SK-N-SH (cell line): Measurements from ENCODE around the gene EBF3.

Experiments
- FOXJ3 ChIP-seq: sonication (generic); formaldehyde crosslinking; IDR thresholded peaks from 2 replicates; pipeline ENCODE4 v1.5.1; 2020; ENCODE audit warnings: mild to moderate bottlenecking, missing genetic modification reagents
- GATA2 ChIP-seq: sonication (generic); formaldehyde crosslinking; IDR thresholded peaks from 2 replicates; pipeline ENCODE4 v1.5.0; 2020; ENCODE audit warnings: mild to moderate bottlenecking, missing genetic modification reagents
- MXI1 ChIP-seq: IDR thresholded peaks from 2 replicates; pipeline ENCODE4 v1.6.1; 2012; ENCODE audit warnings: mild to moderate bottlenecking, low read depth, low read length, improper control_type of control experiment
- POLR2AphosphoS5 ChIP-seq: IDR thresholded peaks from 2 replicates; pipeline ENCODE4 v1.6.1; 2012; ENCODE audit warnings: low read depth, low read length
- RFX5 ChIP-seq: IDR thresholded peaks from 2 replicates; pipeline ENCODE4 v1.6.1; 2012; ENCODE audit warnings: mild to moderate bottlenecking, improper control_type of control experiment, low read length
- TAF1 ChIP-seq: IDR thresholded peaks from 2 replicates; pipeline ENCODE4 v1.6.1; 2012; ENCODE audit warnings: low read depth, mild to moderate bottlenecking, low read length, moderate library complexity, borderline replicate concordance
- YY1 ChIP-seq: IDR thresholded peaks from 2 replicates; pipeline ENCODE4 v1.4.0; 2012; ENCODE audit warnings: low read depth, mild to moderate bottlenecking
- TF ChIP-seq, protein P1 (sequence below): fragments of 200-600 bp; sonication (generic); IDR thresholded peaks from 2 replicates; pipeline ENCODE4 v1.6.1; 2017; ENCODE audit warnings: antibody characterized with exemption, mild to moderate bottlenecking, moderate library complexity
- TF ChIP-seq, protein P2 (sequence below): IDR thresholded peaks from 2 replicates; pipeline ENCODE4 v1.4.0; 2012; ENCODE audit warnings: low read depth, borderline replicate concordance
- TF ChIP-seq, protein P3 (sequence below): IDR thresholded peaks from 2 replicates; pipeline ENCODE4 v1.6.1; 2012; ENCODE audit warnings: mild to moderate bottlenecking, low read depth, low read length, moderate library complexity
- TF ChIP-seq, protein P4 (sequence below): IDR thresholded peaks from 2 replicates; pipeline ENCODE4 v1.4.0; 2012; ENCODE audit warnings: low read depth, borderline replicate concordance

DNA sequence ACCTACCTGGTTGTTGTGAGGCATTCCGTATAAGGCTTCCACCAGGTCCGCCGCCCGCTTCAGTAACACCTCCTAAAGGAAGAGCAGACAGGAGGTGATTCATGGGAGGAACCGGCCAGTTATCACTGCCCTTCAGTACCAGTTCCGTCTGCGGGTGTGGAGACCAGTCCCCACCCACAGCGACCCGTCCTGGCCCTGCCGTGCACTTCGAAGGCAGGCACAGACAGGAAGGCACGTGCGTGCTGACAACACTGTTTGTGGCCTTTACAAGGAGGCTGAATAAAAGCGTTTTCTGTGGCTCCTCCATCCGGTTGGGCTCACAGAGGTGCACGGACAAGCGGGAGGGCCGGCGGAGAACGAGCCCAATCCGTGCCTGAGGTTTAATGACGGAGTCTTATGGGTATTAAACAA is 120.9 kb downstream of the EBF3 start:
- TF ChIP-seq POLR2AphosphoS5 (no peak), MXI1 (no peak), FOXJ3 (CRISPR knock-in tag) (no peak), GATA2 (CRISPR knock-in tag) (no peak), TAF1 (no peak), YY1 (no peak), RFX5 (no peak)
- TF ChIP-seq, protein P1, sequence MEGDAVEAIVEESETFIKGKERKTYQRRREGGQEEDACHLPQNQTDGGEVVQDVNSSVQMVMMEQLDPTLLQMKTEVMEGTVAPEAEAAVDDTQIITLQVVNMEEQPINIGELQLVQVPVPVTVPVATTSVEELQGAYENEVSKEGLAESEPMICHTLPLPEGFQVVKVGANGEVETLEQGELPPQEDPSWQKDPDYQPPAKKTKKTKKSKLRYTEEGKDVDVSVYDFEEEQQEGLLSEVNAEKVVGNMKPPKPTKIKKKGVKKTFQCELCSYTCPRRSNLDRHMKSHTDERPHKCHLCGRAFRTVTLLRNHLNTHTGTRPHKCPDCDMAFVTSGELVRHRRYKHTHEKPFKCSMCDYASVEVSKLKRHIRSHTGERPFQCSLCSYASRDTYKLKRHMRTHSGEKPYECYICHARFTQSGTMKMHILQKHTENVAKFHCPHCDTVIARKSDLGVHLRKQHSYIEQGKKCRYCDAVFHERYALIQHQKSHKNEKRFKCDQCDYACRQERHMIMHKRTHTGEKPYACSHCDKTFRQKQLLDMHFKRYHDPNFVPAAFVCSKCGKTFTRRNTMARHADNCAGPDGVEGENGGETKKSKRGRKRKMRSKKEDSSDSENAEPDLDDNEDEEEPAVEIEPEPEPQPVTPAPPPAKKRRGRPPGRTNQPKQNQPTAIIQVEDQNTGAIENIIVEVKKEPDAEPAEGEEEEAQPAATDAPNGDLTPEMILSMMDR, result no peak
- TF ChIP-seq, protein P2, sequence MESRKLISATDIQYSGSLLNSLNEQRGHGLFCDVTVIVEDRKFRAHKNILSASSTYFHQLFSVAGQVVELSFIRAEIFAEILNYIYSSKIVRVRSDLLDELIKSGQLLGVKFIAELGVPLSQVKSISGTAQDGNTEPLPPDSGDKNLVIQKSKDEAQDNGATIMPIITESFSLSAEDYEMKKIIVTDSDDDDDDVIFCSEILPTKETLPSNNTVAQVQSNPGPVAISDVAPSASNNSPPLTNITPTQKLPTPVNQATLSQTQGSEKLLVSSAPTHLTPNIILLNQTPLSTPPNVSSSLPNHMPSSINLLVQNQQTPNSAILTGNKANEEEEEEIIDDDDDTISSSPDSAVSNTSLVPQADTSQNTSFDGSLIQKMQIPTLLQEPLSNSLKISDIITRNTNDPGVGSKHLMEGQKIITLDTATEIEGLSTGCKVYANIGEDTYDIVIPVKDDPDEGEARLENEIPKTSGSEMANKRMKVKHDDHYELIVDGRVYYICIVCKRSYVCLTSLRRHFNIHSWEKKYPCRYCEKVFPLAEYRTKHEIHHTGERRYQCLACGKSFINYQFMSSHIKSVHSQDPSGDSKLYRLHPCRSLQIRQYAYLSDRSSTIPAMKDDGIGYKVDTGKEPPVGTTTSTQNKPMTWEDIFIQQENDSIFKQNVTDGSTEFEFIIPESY, result no peak
- TF ChIP-seq, protein P3, sequence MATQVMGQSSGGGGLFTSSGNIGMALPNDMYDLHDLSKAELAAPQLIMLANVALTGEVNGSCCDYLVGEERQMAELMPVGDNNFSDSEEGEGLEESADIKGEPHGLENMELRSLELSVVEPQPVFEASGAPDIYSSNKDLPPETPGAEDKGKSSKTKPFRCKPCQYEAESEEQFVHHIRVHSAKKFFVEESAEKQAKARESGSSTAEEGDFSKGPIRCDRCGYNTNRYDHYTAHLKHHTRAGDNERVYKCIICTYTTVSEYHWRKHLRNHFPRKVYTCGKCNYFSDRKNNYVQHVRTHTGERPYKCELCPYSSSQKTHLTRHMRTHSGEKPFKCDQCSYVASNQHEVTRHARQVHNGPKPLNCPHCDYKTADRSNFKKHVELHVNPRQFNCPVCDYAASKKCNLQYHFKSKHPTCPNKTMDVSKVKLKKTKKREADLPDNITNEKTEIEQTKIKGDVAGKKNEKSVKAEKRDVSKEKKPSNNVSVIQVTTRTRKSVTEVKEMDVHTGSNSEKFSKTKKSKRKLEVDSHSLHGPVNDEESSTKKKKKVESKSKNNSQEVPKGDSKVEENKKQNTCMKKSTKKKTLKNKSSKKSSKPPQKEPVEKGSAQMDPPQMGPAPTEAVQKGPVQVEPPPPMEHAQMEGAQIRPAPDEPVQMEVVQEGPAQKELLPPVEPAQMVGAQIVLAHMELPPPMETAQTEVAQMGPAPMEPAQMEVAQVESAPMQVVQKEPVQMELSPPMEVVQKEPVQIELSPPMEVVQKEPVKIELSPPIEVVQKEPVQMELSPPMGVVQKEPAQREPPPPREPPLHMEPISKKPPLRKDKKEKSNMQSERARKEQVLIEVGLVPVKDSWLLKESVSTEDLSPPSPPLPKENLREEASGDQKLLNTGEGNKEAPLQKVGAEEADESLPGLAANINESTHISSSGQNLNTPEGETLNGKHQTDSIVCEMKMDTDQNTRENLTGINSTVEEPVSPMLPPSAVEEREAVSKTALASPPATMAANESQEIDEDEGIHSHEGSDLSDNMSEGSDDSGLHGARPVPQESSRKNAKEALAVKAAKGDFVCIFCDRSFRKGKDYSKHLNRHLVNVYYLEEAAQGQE, result no peak
- TF ChIP-seq, protein P4, sequence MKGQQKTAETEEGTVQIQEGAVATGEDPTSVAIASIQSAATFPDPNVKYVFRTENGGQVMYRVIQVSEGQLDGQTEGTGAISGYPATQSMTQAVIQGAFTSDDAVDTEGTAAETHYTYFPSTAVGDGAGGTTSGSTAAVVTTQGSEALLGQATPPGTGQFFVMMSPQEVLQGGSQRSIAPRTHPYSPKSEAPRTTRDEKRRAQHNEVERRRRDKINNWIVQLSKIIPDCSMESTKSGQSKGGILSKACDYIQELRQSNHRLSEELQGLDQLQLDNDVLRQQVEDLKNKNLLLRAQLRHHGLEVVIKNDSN, result no peak
